Neuronal stem cell (in vitro differentiated cells): ENCODE measurements around the gene FAT3.

ENCODE experiments used
- DNase-seq: peaks from one replicate; pipeline ENCODE4 v3.0.0-alpha.2; 2013; ENCODE audit warnings: low spot score
- H2AFZ ChIP-seq: one replicate; pipeline ENCODE4 v1.6.1; 2013; ENCODE audit warnings: mild to moderate bottlenecking, low read length, inconsistent platforms
- H2AK5ac ChIP-seq: 2 replicates; pipeline ENCODE4 v1.6.1; 2013; ENCODE audit warnings: low read depth, mild to moderate bottlenecking, inconsistent platforms, low read length, moderate library complexity, mixed read lengths
- H2BK120ac ChIP-seq: 2 replicates; pipeline ENCODE4 v1.6.1; 2013; ENCODE audit warnings: low read depth, mild to moderate bottlenecking, inconsistent platforms, low read length, moderate library complexity, mixed read lengths
- H2BK12ac ChIP-seq: one replicate; pipeline ENCODE4 v1.6.1; 2013; ENCODE audit warnings: low read length, inconsistent platforms
- H2BK15ac ChIP-seq: 2 replicates; pipeline ENCODE4 v1.6.1; 2013; ENCODE audit warnings: mild to moderate bottlenecking, low read length, inconsistent platforms, mixed read lengths
- H2BK5ac ChIP-seq: one replicate; pipeline ENCODE4 v1.6.1; 2013; ENCODE audit warnings: inconsistent platforms, mild to moderate bottlenecking, low read length, moderate library complexity
- H3K14ac ChIP-seq: one replicate; pipeline ENCODE4 v1.6.1; 2013; ENCODE audit warnings: low read length, inconsistent platforms
- H3K18ac ChIP-seq: 2 replicates; pipeline ENCODE4 v1.6.1; 2013; ENCODE audit warnings: low read length, inconsistent platforms
- H3K23ac ChIP-seq: 2 replicates; pipeline ENCODE4 v1.6.1; 2013; ENCODE audit warnings: low read depth, mild to moderate bottlenecking, mixed read lengths, low read length, inconsistent platforms; ENCODE audit not compliant: poor library complexity
- H3K27ac ChIP-seq: replicated peaks from 3 replicates; pipeline ENCODE4 v1.5.1; 2013; ENCODE audit warnings: low read length, inconsistent platforms
- H3K27me3 ChIP-seq, 3 experiments: 2 replicates each; pipeline ENCODE4 v1.6.1; 2013; ENCODE audit warnings: low read length in 3 of 3, mild to moderate bottlenecking in 2 of 3, inconsistent platforms in 1 of 3, low read depth in 1 of 3, mixed read lengths in 1 of 3, moderate library complexity in 1 of 3; ENCODE audit not compliant: control insufficient read depth in 3 of 3, insufficient read depth in 3 of 3
- H3K36me3 ChIP-seq, 2 donors: replicated peaks in 1 of 2; 2 replicates each; pipeline ENCODE4 v1.6.1; 2013; ENCODE audit warnings: low read length in 2 of 2; ENCODE audit not compliant: control insufficient read depth in 2 of 2, insufficient read depth in 2 of 2
- H3K4ac ChIP-seq: 2 replicates; pipeline ENCODE4 v1.6.1; 2013; ENCODE audit warnings: inconsistent platforms, mild to moderate bottlenecking, low read length, moderate library complexity
- H3K4me1 ChIP-seq, 2 donors: 1 replicate in 1 of 2; 2 replicates in 1 of 2; pipeline ENCODE4 v1.6.1; 2013; ENCODE audit warnings: low read length in 2 of 2, low read depth in 1 of 2; ENCODE audit not compliant: control insufficient read depth in 2 of 2, insufficient read depth in 1 of 2
- H3K4me2 ChIP-seq: one replicate; pipeline ENCODE4 v1.6.1; 2013; ENCODE audit warnings: mild to moderate bottlenecking, low read length, inconsistent platforms; ENCODE audit not compliant: insufficient read depth, poor library complexity, severe bottlenecking
- H3K4me3 ChIP-seq, 2 donors: 2 replicates each; pipeline ENCODE4 v1.5.1; 2013; ENCODE audit warnings: low read length in 2 of 2, mild to moderate bottlenecking in 2 of 2, inconsistent platforms in 1 of 2, moderate library complexity in 1 of 2
- H3K79me1 ChIP-seq: one replicate; pipeline ENCODE4 v1.6.1; 2013; ENCODE audit warnings: low read depth, mild to moderate bottlenecking, inconsistent platforms, low read length, moderate library complexity
- H3K9ac ChIP-seq: one replicate; pipeline ENCODE4 v1.6.1; 2013; ENCODE audit warnings: mild to moderate bottlenecking, low read depth, low read length, inconsistent platforms; ENCODE audit not compliant: poor library complexity
- H3K9me3 ChIP-seq, 2 donors: replicated peaks in 1 of 2; 2 replicates each; pipeline versions ENCODE3 to v1.6.1; 2013; ENCODE audit warnings: low read length in 2 of 2, mild to moderate bottlenecking in 2 of 2, inconsistent platforms in 1 of 2, low read depth in 1 of 2, mixed read lengths in 1 of 2, moderate library complexity in 1 of 2; ENCODE audit not compliant: control insufficient read depth in 2 of 2, insufficient read depth in 1 of 2
- H4K8ac ChIP-seq: one replicate; pipeline ENCODE4 v1.6.1; 2013; ENCODE audit warnings: low read depth, mild to moderate bottlenecking, inconsistent platforms, low read length, moderate library complexity
- H4K91ac ChIP-seq: one replicate; pipeline ENCODE4 v1.6.1; 2013; ENCODE audit warnings: low read length, low read depth, mild to moderate bottlenecking, inconsistent platforms; ENCODE audit not compliant: poor library complexity
- WGBS, 2 donors: extraction: QIAGEN DNeasy Blood & Tissue Kit; methylation state at CpG; one replicate each; pipeline ENCODE4 v1.1.7; 2013; ENCODE audit warnings: missing lambda C conversion rate in 2 of 2, mixed read lengths in 1 of 2; ENCODE audit not compliant: insufficient read length in 2 of 2, insufficient replicate concordance in 1 of 2; ENCODE audit errors: extremely low coverage in 2 of 2; 5-methylcytosine and 5-hydroxymethylcytosine counted together

The FAT3 gene

GRCh38 chr11:92225125-92225567, 528 bp downstream of the FAT3 start:
- peak overlapping the region; percentile 77 for H3K27ac ChIP-seq

GRCh38 chr11:92225568-92226330, 1.1 kb downstream of the FAT3 start:
- no peak overlapping the region for H2BK12ac ChIP-seq
- H2BK5ac ChIP-seq: peak overlapping the region; percentile 98
- peak overlapping the region; percentile 74 for H3K23ac ChIP-seq
- peaks cover 23 to 35% of the 10 kb centered on the region in 2 donors for H3K4me1 ChIP-seq
- H3K9me3 ChIP-seq: no peaks in the 10 kb centered on the region
- H2AFZ ChIP-seq: peak overlapping the region; percentile 91
- no peaks in the 10 kb centered on the region for H3K27me3 ChIP-seq
- WGBS, 2 donors: no CpG with 5 or more reads among the region's 54 CpGs
- H2AK5ac ChIP-seq: peak overlapping the region; percentile 56
- peak overlapping the region; percentile 43 for H2BK120ac ChIP-seq
- peak overlapping the region; percentile 87 for H3K4ac ChIP-seq
- DNase-seq: peak; percentile 60
- H4K91ac ChIP-seq: peak overlapping the region; percentile 76
- no peaks in the 10 kb centered on the region for H3K79me1 ChIP-seq
- H3K9ac ChIP-seq: peak overlapping the region; percentile 96
- H3K14ac ChIP-seq: peak overlapping the region; percentile 84
- peaks cover 0 to 3% of the 10 kb centered on the region in 2 donors for H3K36me3 ChIP-seq
- H3K18ac ChIP-seq: peak overlapping the region; percentile 99
- peak overlapping the region; percentile 86 for H4K8ac ChIP-seq
- H3K4me2 ChIP-seq: peak overlapping the region; percentile 99
- H3K27ac ChIP-seq: peak overlapping the region; percentile 77
- H2BK15ac ChIP-seq: peak overlapping the region; percentile 96
- H3K4me3 ChIP-seq: peak overlapping the region; percentile 84 to 93

More at GRCh38 chr11:92225125-92225567, 528 bp downstream of the FAT3 start:
- Histone ChIP-seq H3K14ac (peak overlapping the region; percentile 84), H3K9me3 (no peaks in the 10 kb centered on the region), H3K4me2 (peak overlapping the region; percentile 99), H3K27me3 (no peaks in the 10 kb centered on the region), H3K9ac (peak overlapping the region; percentile 96), H2AK5ac (peak overlapping the region; percentile 56), H2BK12ac (no peak overlapping the region), H3K79me1 (no peaks in the 10 kb centered on the region), H3K4ac (peak overlapping the region; percentile 87), H4K8ac (peak overlapping the region; percentile 86), H3K23ac (peak overlapping the region; percentile 56), H2BK5ac (peak overlapping the region; percentile 98), H2AFZ (peak overlapping the region; percentile 91), H3K4me3 (peak overlapping the region; percentile 84 to 93), H2BK15ac (peak overlapping the region; percentile 96), H4K91ac (peak overlapping the region; percentile 76), H3K4me1 (peaks cover 23 to 35% of the 10 kb centered on the region in 2 donors), H2BK120ac (peak overlapping the region; percentile 99), H3K18ac (peak overlapping the region; percentile 99), H3K36me3 (no peaks in the 10 kb centered on the region)
- no CpG with 5 or more reads among the region's 34 CpGs for WGBS, 2 donors
- peak; percentile 33 for DNase-seq

- Histone ChIP-seq H3K27ac (peak overlapping the region; percentile 77), H2BK12ac (no peak overlapping the region), H4K8ac (no peak overlapping the region), H2BK5ac (peak overlapping the region; percentile 98), H3K18ac (peak overlapping the region; percentile 99), H3K27me3 (no peaks in the 10 kb centered on the region), H3K14ac (peak overlapping the region; percentile 27), H3K4me2 (peak overlapping the region; percentile 99), H3K23ac (no peak overlapping the region), H3K4ac (no peak overlapping the region), H2AFZ (peak overlapping the region; percentile 91), H3K4me3 (peak overlapping the region; percentile 84 to 93), H2AK5ac (peak overlapping the region; percentile 41), H3K4me1 (peaks cover 23 to 38% of the 10 kb centered on the region in 2 donors), H4K91ac (no peak overlapping the region), H3K79me1 (no peaks in the 10 kb centered on the region), H3K9me3 (no peaks in the 10 kb centered on the region), H2BK15ac (peak overlapping the region; percentile 96), H3K36me3 (peaks cover 0 to 6% of the 10 kb centered on the region in 2 donors), H3K9ac (peak overlapping the region; percentile 91), H2BK120ac (peak overlapping the region; percentile 43)
- DNase-seq: peak; percentile 70
- WGBS, 2 donors: no CpG with 5 or more reads among the region's 65 CpGs
Measured at GRCh38 chr11:92226331-92227229, 2.0 kb downstream of the FAT3 start.
